ENCODE data around the gene RRM2.

Gene RRM2

GRCh38 chr2:10171006-10171800 lies 48.7 kb downstream of the RRM2 start:
- no peak for DNase-seq (ENCODE audit: low read depth in 2 of 2)

DNA sequence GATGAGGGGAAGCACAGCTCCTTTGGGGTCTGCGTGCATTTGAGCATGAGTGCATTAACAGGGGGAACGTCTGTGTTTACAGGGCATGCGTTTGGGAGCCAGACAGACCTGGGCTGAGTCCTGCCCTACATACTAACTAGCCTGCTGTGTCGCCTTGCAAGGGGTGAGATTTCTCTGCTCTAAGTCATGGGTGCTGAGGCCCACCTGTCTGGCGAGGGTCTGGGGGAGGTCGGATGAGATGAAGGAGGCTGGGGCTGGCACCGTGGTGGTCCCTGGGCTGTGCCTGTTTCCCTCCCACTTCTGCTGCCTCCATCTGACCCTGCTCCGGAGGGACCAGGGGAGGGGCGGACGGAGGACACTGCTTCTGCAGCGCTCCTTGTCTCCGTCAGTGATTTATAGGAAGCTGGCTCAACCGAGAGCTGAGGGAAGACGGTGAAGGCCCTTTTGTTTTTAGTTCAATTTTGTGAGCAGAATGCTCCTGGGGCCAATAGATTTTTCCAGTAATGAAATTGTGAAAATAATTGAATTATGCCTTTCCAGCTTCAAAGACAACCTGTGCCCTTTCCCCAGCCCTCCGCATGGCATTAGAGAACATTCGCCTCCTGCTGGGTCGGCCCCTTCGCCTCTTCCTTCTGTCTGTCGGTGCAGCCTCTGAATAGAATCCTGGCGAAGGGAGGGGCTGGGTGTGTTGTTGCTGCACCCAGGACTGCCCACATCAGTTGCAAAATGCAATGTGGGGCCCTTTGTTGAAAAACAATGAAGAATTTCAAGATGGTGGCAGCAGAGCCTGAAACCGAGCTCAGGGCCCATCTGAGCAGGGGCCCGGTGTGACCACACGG lies 49.7 kb downstream of the RRM2 start:
- DNase-seq (ENCODE audit: low read depth in 2 of 2), result no peak

GRCh38 chr2:10173258-10174005 lies 50.9 kb downstream of the RRM2 start:
- no peak for DNase-seq (ENCODE audit: low read depth in 2 of 2)

- DNase-seq (ENCODE audit: low read depth in 2 of 2), result no peak
Observed at GRCh38 chr2:10174173-10174572, 51.6 kb downstream of the RRM2 start.

- DNase-seq (ENCODE audit: low read depth in 2 of 2), result no peak
Observed at GRCh38 chr2:10175441-10175840, 52.9 kb downstream of the RRM2 start.

DNA sequence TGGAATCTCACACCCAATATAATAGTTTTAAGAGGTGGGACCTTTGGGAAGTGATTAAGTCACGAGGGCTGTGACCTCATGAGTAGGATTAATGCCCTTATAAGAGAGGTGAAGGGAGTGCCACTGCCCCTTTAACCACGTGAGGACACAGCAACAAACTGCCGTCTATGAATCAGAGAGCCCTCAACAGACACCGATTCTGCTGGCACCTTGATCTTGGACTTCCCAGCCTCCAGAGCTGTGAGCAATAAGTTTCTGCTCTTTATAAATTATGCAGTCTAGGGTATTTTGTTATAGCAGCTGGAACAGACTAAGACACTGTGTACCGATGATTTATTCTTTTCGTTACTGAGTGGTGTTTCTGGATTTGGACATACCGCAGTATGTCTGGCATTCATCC lies 56.2 kb downstream of the RRM2 start:
- no peak for DNase-seq (ENCODE audit: low read depth in 2 of 2)

GRCh38 chr2:10179422-10179821 lies 56.9 kb downstream of the RRM2 start:
- no peak for DNase-seq (ENCODE audit: low read depth in 2 of 2)

DNA sequence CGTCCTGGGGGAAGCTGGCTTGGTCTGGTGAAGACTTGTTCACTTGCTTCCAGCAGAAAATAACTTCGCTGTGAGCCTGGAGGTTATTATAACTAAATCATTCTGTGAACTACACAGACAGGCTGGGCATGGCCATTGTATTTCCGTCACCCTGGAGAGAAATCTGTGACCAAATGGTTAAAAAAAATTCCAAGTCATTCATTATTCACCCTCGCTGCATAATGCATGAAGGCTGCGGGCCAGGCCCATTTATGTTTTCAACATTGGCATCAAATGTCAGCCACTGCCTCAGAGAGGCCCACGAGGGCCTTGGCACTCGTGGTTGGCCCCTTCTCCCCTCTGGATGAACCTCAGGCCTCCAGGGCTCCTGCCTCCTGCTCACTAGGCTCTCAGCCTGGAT lies 57.7 kb downstream of the RRM2 start:
- no peak for DNase-seq (ENCODE audit: low read depth in 2 of 2)
